ENCODE measurements around the gene LY6G5C. TPM values are rescaled to one million over a fixed set of nuclear protein-coding genes. Genes with fewer than 3 reads are reported as not detected.

LY6G5C gene
- total RNA-seq, 4 donors from 2014 or later = not detected

DNA sequence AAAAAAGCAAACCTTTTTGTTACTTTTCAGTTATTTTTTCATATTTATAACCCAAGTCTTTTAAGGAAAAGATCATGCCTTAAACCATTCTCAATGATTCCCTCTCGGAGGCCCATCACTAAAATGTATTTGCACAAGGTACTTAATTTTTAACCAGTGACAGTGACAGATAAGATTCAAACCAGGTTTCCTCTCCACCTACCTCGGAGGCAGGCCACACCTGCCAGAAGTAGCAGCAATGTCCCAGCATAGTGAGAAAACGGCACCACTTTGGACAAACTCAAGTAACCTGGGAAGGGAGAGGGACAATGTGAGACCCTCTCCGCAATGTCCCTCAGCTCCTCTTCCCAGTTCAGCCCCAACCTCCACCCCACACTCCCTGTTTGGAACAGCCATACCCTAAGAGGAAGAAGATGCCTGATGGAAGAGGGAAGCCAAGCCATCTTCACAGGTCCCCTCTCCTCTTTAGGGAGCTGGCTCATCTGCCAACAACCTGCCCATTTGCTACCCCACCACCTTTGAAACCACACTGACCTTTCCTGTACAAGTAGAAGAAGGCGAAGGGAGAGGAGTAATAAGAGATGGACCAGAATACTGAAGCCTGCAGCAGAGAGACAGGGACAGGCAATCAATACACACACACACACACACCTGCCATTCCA lies 20.0 kb upstream of the LY6G5C start:
- Histone ChIP-seq H3K27me3 (no peaks in the 10 kb centered on the region), H3K27ac (no peak overlapping the region), H3K9me3 (no peaks in the 10 kb centered on the region), H3K4me1 (peaks cover 0 to 26% (median 9%) of the 10 kb centered on the region in 4 donors), H3K36me3 (peaks cover 0 to 35% (median 0%) of the 10 kb centered on the region in 3 donors), H3K4me3 (no peak overlapping the region)
- TF ChIP-seq POLR2A (IDR thresholded peaks at IDR 0.05) (no peak), CTCF (IDR thresholded peaks at IDR 0.05) (no peak)
- no peak for DNase-seq

DNA sequence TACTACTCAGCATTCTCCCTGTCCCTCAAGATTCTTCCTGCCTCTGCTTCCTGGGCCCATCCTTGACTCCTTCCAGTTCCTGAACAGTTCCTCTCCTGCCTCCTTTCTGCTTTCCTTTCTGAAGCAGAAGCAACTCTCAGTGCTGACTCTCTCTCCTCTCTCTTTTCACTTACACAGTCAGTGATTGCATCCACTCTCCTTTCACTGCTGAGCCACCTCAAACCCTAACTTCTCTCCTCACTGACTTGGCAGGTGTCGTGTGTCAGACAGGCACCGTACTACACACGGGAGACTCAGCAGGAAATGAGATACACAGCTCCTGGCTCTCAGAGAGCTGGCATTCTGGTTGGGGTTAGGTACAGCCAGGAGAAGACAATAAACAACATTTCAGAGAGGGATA lies 16.7 kb upstream of the LY6G5C start:
- peaks cover 0 to 19% (median 9%) of the 10 kb centered on the region in 4 donors for H3K4me1 ChIP-seq
- H3K4me3 ChIP-seq = no peak overlapping the region
- no peaks in the 10 kb centered on the region for H3K9me3 ChIP-seq
- peaks cover 0 to 68% (median 0%) of the 10 kb centered on the region in 3 donors for H3K36me3 ChIP-seq
- H3K27me3 ChIP-seq = no peaks in the 10 kb centered on the region
- H3K27ac ChIP-seq = no peak overlapping the region
- DNase-seq = no peak
- no peak for TF ChIP-seq CTCF (IDR thresholded peaks at IDR 0.05)
- no peak for TF ChIP-seq POLR2A (IDR thresholded peaks at IDR 0.05)

GRCh38 chr6:31693535-31693934 lies 12.7 kb upstream of the LY6G5C start:
- H3K4me1 ChIP-seq = peaks cover 0 to 5% (median 0%) of the 10 kb centered on the region in 4 donors
- DNase-seq = no peak
- H3K9me3 ChIP-seq = no peaks in the 10 kb centered on the region
- H3K27me3 ChIP-seq = no peaks in the 10 kb centered on the region
- no peak overlapping the region for H3K4me3 ChIP-seq
- no peak overlapping the region for H3K27ac ChIP-seq
- peaks cover 0 to 92% (median 0%) of the 10 kb centered on the region in 3 donors for H3K36me3 ChIP-seq
- TF ChIP-seq CTCF (IDR thresholded peaks at IDR 0.05) (no peak), POLR2A (IDR thresholded peaks at IDR 0.05) (no peak)

- Histone ChIP-seq H3K36me3 (peaks cover 0 to 98% (median 0%) of the 10 kb centered on the region in 3 donors), H3K27ac (no peak overlapping the region), H3K4me3 (no peak overlapping the region), H3K27me3 (no peaks in the 10 kb centered on the region), H3K9me3 (no peaks in the 10 kb centered on the region), H3K4me1 (peaks cover 0 to 5% (median 0%) of the 10 kb centered on the region in 4 donors)
- no peak for DNase-seq
- no peak for TF ChIP-seq POLR2A (IDR thresholded peaks at IDR 0.05)
- no peak for TF ChIP-seq CTCF (IDR thresholded peaks at IDR 0.05)
Measured at GRCh38 chr6:31692886-31693285, 12.0 kb upstream of the LY6G5C start.

- Histone ChIP-seq H3K36me3 (peaks cover 0 to 98% (median 0%) of the 10 kb centered on the region in 3 donors), H3K4me1 (peaks cover 0 to 5% (median 0%) of the 10 kb centered on the region in 4 donors), H3K27ac (no peak overlapping the region), H3K27me3 (no peaks in the 10 kb centered on the region), H3K9me3 (no peaks in the 10 kb centered on the region), H3K4me3 (no peak overlapping the region)
- TF ChIP-seq POLR2A (IDR thresholded peaks at IDR 0.05) = no peak
- no peak for TF ChIP-seq CTCF (IDR thresholded peaks at IDR 0.05)
- no peak for DNase-seq
Measured at GRCh38 chr6:31692353-31692752, 11.5 kb upstream of the LY6G5C start.
